HL-60 (cell line): Measurements from ENCODE around the gene ADAMTS15.

Experiments
- POLR2AphosphoS5 ChIP-seq: IDR thresholded peaks from 2 replicates; pipeline ENCODE4 v1.6.1; 2012; ENCODE audit warnings: low read depth
- TF ChIP-seq, protein P1 (sequence below): IDR thresholded peaks from one replicate; pipeline ENCODE4 v1.5.1; 2011; ENCODE audit warnings: low read length, control low read depth, inconsistent platforms; ENCODE audit not compliant: insufficient read depth
- TF ChIP-seq, protein P2 (sequence below): IDR thresholded peaks from 2 replicates; pipeline ENCODE4 v1.6.1; 2012; ENCODE audit warnings: low read depth; ENCODE audit not compliant: insufficient replicate concordance

DNA sequence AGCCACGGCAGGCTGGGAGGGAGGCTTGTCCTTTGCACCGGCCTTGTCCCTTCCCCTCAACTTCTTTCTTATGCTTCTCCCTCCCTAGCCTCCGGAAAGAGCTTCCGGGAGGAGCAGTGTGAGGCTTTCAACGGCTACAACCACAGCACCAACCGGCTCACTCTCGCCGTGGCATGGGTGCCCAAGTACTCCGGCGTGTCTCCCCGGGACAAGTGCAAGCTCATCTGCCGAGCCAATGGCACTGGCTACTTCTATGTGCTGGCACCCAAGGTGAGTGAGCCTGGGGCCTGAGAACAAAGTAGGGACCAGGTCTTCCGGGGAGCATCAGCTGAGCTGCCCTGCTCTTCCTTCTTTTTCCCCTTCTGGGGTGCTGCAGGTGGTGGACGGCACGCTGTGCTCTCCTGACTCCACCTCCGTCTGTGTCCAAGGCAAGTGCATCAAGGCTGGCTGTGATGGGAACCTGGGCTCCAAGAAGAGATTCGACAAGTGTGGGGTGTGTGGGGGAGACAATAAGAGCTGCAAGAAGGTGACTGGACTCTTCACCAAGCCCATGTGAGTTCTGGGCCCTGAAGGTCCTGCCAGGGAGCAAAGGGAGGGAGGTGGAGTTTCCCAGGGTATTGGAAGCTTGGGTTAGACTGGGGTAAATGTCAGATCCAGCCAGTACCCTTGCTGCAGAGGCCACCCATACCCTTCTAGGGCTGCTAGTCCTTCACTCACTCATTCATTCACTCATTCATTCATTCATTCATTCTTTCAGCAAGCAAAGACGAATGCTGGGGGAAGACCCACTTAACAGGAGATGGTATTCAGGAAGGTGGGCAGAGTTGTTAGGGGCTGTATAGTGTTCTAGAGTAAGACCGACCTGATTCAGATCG is 22.6 kb downstream of the ADAMTS15 start:
- TF ChIP-seq, protein P1, sequence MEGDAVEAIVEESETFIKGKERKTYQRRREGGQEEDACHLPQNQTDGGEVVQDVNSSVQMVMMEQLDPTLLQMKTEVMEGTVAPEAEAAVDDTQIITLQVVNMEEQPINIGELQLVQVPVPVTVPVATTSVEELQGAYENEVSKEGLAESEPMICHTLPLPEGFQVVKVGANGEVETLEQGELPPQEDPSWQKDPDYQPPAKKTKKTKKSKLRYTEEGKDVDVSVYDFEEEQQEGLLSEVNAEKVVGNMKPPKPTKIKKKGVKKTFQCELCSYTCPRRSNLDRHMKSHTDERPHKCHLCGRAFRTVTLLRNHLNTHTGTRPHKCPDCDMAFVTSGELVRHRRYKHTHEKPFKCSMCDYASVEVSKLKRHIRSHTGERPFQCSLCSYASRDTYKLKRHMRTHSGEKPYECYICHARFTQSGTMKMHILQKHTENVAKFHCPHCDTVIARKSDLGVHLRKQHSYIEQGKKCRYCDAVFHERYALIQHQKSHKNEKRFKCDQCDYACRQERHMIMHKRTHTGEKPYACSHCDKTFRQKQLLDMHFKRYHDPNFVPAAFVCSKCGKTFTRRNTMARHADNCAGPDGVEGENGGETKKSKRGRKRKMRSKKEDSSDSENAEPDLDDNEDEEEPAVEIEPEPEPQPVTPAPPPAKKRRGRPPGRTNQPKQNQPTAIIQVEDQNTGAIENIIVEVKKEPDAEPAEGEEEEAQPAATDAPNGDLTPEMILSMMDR, result no peak
- TF ChIP-seq, protein P2, sequence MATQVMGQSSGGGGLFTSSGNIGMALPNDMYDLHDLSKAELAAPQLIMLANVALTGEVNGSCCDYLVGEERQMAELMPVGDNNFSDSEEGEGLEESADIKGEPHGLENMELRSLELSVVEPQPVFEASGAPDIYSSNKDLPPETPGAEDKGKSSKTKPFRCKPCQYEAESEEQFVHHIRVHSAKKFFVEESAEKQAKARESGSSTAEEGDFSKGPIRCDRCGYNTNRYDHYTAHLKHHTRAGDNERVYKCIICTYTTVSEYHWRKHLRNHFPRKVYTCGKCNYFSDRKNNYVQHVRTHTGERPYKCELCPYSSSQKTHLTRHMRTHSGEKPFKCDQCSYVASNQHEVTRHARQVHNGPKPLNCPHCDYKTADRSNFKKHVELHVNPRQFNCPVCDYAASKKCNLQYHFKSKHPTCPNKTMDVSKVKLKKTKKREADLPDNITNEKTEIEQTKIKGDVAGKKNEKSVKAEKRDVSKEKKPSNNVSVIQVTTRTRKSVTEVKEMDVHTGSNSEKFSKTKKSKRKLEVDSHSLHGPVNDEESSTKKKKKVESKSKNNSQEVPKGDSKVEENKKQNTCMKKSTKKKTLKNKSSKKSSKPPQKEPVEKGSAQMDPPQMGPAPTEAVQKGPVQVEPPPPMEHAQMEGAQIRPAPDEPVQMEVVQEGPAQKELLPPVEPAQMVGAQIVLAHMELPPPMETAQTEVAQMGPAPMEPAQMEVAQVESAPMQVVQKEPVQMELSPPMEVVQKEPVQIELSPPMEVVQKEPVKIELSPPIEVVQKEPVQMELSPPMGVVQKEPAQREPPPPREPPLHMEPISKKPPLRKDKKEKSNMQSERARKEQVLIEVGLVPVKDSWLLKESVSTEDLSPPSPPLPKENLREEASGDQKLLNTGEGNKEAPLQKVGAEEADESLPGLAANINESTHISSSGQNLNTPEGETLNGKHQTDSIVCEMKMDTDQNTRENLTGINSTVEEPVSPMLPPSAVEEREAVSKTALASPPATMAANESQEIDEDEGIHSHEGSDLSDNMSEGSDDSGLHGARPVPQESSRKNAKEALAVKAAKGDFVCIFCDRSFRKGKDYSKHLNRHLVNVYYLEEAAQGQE, result no peak
- no peak for TF ChIP-seq POLR2AphosphoS5
